ENCODE measurements around the gene COL16A1. TPM values are rescaled to one million over a fixed set of nuclear protein-coding genes. Genes with fewer than 3 reads are reported as not detected.

COL16A1 gene
- polyA plus RNA-seq: not detected

DNA sequence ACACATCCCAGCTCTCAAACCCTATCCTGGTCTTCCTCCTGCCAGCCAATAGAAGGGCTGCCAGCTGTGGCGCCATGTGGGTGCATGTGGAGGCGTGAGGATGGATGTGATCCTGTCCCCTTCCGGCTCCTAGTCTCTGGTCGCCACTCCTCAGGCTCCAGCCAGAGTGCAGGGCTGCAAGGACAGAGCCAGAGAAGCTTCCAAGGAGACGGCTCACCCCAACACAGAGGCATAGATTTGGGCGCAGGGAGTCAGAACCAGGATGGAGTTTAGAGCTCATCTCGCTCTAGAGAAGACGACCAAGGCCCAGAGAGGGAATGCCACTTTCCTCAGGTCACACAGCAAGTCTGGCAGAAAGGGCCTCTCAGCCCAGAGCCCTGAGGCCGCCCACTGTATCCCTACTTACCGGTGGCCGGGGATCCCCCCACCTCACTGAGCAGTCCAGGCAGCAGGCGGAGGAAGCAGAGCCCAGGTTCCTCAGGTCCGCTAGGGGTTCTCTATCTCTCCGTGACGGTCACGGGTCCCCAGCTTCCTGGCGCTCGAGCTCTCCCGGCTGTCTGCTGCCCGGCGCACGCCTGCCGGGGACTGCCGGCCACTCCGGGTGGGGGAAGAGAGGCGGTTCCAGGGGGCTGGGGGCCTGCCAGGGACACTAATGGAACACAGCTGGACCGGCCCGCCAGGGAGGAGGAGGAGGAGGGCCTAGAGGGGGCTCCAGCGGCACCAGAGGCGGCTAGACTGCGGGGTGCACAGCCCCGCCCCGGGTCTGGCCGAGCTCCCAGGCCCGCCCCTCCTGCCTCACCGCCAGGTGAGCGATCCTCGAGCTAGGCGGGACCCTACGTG is at the start of gene COL16A1:
Gene COL16A1 (minus strand): TSS at position 587 of the 840 bp plus-strand sequence. CDS start 1,824 bp downstream, outside the sequence.
- DNase-seq: no peak
- Mint-ChIP-seq H3K36me3 (no peaks in the 10 kb centered on the region), H3K9me3 (no peaks in the 10 kb centered on the region), H3K27me3 (ENCODE audit: low read depth in 3 of 3) (peaks cover 6 to 17% (median 12%) of the 10 kb centered on the region in 3 donors), H3K4me3 (peak within 1 kb of the TSS; percentile 28 to 73 (median 56)), H3K27ac (peak within 1 kb of the TSS in 5 of 6 donors; percentile 7 to 75 (median 29)), H3K4me1 (peaks cover 62 to 70% of the 10 kb centered on the region in 2 donors)

DNA sequence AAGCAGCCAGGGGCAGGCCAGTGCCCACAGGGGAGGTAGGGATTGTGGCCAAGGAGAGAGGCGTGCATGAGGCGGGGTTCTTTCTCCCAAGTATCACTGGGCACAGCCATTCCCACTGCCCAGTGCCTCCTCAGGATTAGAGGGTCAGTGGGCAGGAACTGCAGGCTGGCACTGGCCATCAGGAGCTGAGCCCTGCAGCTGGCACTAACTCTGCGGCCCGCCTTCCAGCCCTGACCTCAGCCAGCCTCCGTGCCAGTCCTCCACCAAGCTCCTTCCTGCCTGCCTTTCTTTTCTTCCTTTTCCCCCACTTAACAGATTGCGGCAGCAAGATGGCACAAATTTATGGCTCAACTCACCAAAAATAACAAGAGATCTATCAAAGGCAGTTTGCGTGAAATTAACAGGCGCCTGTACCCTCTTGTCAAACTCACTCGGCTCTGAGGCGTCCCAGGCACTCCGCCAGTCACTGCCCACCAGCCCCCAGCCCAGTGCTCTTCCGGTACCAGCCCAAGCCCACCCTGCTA is 49.2 kb upstream of the COL16A1 start:
- H3K9me3 Mint-ChIP-seq: no peaks in the 10 kb centered on the region
- no peaks in the 10 kb centered on the region for H3K36me3 Mint-ChIP-seq
- no peak for DNase-seq
- peak overlapping the region in 3 of 5 donors; percentile 3 to 32 (median 24) for H3K4me3 Mint-ChIP-seq
- H3K4me1 Mint-ChIP-seq: peaks cover 58 to 60% of the 10 kb centered on the region in 2 donors
- peak overlapping the region in 3 of 6 donors; percentile 17 to 37 (median 27) for H3K27ac Mint-ChIP-seq
- peaks cover 0 to 6% (median 3%) of the 10 kb centered on the region in 3 donors for H3K27me3 Mint-ChIP-seq (ENCODE audit: low read depth in 3 of 3)

DNA sequence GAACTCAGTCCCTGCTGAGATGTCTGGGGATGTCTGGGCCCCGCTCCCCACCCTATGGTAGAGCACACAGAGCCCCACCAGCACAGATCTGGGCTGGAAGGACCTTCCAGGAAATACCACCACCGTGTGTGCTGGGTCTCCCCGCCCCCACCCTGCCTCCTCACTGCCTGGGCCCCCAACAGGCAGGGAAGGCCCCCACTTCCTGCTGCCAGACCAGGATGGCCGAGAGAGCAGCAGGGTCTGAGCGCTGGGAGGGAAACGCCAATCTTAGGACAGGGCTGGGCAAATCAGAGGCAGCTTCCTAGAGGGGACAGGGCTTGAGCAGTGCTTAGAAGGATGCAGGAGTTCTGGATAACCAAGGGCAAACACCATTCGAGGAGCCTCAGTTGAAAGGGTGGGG is 48.4 kb upstream of the COL16A1 start:
- peak overlapping the region; percentile 63 to 88 (median 86) for H3K4me3 Mint-ChIP-seq
- peak overlapping the region; percentile 14 to 93 (median 80) for H3K27ac Mint-ChIP-seq
- peaks cover 65 to 68% of the 10 kb centered on the region in 2 donors for H3K4me1 Mint-ChIP-seq
- H3K36me3 Mint-ChIP-seq: no peaks in the 10 kb centered on the region
- H3K27me3 Mint-ChIP-seq (ENCODE audit: low read depth in 3 of 3): peaks cover 0 to 6% (median 3%) of the 10 kb centered on the region in 3 donors
- DNase-seq: no peak
- H3K9me3 Mint-ChIP-seq: no peaks in the 10 kb centered on the region

DNA sequence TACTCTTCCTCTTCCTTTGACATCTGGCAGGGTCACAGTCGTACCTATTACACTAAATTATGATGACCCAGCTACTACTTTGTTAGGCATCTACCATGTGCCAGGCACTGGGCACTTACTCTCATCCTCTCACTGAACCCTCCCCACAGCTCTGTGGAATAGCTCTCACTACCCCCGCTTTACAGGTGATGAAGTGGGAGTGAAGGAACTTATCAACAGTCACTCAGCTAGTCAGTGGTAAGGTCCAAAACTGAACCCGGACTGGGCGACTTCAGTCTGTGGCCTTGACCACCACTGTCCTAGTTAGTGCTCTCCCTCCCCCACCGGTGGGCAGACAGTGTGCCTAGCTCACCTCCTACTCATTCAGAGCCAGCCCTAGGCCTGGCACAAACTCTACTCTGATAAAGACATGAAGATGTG is 48.0 kb upstream of the COL16A1 start:
- Mint-ChIP-seq H3K27ac (peak overlapping the region; percentile 75 to 93 (median 86)), H3K9me3 (no peaks in the 10 kb centered on the region), H3K4me3 (peak overlapping the region; percentile 63 to 88 (median 86)), H3K27me3 (ENCODE audit: low read depth in 3 of 3) (peaks cover 0 to 6% (median 3%) of the 10 kb centered on the region in 3 donors), H3K36me3 (peaks cover 0 to 2% (median 0%) of the 10 kb centered on the region in 3 donors), H3K4me1 (peaks cover 70 to 72% of the 10 kb centered on the region in 2 donors)
- no peak for DNase-seq

DNA sequence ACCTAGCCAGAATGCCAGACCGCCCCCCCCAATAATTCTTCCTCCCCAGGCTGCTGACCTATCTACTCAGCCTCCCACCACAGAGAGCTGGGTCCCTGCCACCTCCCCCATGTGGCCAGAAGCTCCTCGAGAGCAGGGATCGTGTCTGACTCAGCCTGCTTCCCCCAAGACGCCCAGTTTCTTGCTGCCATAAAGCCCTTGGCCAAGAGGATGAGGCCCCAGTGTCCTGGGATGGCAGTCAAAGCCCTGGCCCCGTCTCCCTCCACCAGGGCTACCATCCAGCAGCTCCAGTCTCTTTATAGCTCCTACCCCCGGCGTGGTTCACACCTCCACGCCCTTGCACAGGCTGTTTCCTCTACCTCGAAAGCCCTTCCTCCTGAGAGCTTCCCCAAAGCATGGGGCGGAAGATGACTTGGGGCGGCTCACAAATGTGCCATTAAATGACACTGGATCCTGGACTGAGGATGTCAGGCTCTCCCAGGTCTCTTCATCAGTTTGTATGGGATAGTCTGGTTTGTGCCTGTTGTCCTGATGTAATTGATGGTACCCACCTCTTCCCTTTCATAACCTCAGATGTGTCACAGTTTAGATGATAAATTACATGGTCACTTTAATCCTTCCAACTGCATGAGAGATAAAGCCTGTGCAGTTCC is 47.2 kb upstream of the COL16A1 start:
- DNase-seq: peak; percentile 70 to 74 (median 73)
- Mint-ChIP-seq H3K4me1 (peaks cover 78 to 81% of the 10 kb centered on the region in 2 donors), H3K27ac (peak overlapping the region; percentile 75 to 94 (median 92)), H3K4me3 (peak overlapping the region; percentile 78 to 86 (median 80)), H3K27me3 (ENCODE audit: low read depth in 3 of 3) (peaks cover 0 to 8% (median 3%) of the 10 kb centered on the region in 3 donors), H3K36me3 (peaks cover 0 to 4% (median 0%) of the 10 kb centered on the region in 3 donors), H3K9me3 (no peaks in the 10 kb centered on the region)

GRCh38 chr1:31749785-31750735 is 46.2 kb upstream of the COL16A1 start:
- Mint-ChIP-seq H3K4me1 (peaks cover 85 to 88% of the 10 kb centered on the region in 2 donors), H3K27ac (peak overlapping the region; percentile 75 to 94 (median 92)), H3K27me3 (ENCODE audit: low read depth in 3 of 3) (peaks cover 0 to 8% (median 3%) of the 10 kb centered on the region in 3 donors), H3K4me3 (peak overlapping the region; percentile 78 to 86 (median 80)), H3K9me3 (no peaks in the 10 kb centered on the region), H3K36me3 (peaks cover 0 to 4% (median 0%) of the 10 kb centered on the region in 3 donors)
- peak in 1 of 3 donors; percentile 20 for DNase-seq

- peak overlapping the region; percentile 31 to 86 (median 51) for H3K4me3 Mint-ChIP-seq
- H3K4me1 Mint-ChIP-seq: peaks cover 81 to 84% of the 10 kb centered on the region in 2 donors
- peak overlapping the region in 5 of 6 donors; percentile 55 to 96 (median 67) for H3K27ac Mint-ChIP-seq
- peaks cover 0 to 10% (median 3%) of the 10 kb centered on the region in 3 donors for H3K27me3 Mint-ChIP-seq (ENCODE audit: low read depth in 3 of 3)
- no peak for DNase-seq
- H3K9me3 Mint-ChIP-seq: no peaks in the 10 kb centered on the region
- H3K36me3 Mint-ChIP-seq: peaks cover 0 to 4% (median 0%) of the 10 kb centered on the region in 3 donors
These were observed 44.5 kb upstream of the COL16A1 start for GRCh38 chr1:31748365-31748764.

- Mint-ChIP-seq H3K4me3 (peak overlapping the region; percentile 79 to 92 (median 87)), H3K9me3 (no peaks in the 10 kb centered on the region)
These were observed 43.5 kb upstream of the COL16A1 start for GRCh38 chr1:31747304-31747703.

GRCh38 chr1:31746687-31747086 is 42.9 kb upstream of the COL16A1 start:
- Mint-ChIP-seq H3K27me3 (ENCODE audit: low read depth in 3 of 3) (peaks cover 0 to 8% (median 3%) of the 10 kb centered on the region in 3 donors), H3K4me1 (peaks cover 64 to 70% of the 10 kb centered on the region in 2 donors), H3K9me3 (no peaks in the 10 kb centered on the region), H3K27ac (peak overlapping the region; percentile 81 to 96 (median 90)), H3K36me3 (peaks cover 0 to 4% (median 0%) of the 10 kb centered on the region in 3 donors), H3K4me3 (peak overlapping the region; percentile 79 to 92 (median 87))
- peak; percentile 39 to 54 (median 45) for DNase-seq

More at GRCh38 chr1:31747304-31747703, 43.5 kb upstream of the COL16A1 start:
- no peak for DNase-seq
- Mint-ChIP-seq H3K27me3 (ENCODE audit: low read depth in 3 of 3) (peaks cover 0 to 8% (median 3%) of the 10 kb centered on the region in 3 donors), H3K4me1 (peaks cover 70 to 75% of the 10 kb centered on the region in 2 donors), H3K27ac (peak overlapping the region; percentile 81 to 96 (median 90)), H3K36me3 (peaks cover 0 to 4% (median 0%) of the 10 kb centered on the region in 3 donors)

DNA sequence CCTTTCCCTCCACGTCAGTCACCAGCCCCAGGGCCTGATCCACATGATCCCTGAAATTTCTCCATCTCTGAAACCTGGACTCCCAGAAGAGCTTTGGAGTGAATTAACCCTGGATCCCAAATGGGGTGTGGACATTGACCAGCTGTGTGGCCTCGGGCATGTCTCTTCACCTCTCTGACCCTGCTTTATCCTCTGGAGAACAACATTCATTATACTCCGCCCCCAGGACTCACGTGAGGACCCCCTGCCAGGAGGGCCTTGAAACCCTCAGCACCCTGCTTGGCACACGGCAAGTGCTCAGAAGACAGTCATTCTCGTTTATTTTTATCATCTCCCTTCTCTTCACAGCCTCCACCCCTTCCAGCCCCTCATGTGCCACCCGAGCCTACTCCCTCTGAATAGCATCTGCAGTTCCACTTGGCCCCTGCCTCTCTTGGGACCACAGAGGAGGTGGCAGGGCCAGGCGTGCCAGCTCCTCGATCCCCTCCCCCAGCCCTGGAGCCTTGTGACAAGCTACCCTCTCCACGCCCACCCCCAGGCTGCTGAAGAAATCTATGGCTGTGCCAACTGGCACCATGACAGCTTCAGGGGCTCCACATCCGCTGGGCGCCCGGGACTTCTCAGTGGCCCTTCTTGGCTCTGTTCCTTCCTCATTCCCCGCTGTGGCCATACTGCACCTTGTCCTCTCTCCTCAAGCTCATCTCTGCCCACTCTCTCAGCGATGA is 42.3 kb upstream of the COL16A1 start:
- Mint-ChIP-seq H3K27ac (peak overlapping the region; percentile 81 to 96 (median 90)), H3K36me3 (peaks cover 0 to 4% (median 0%) of the 10 kb centered on the region in 3 donors), H3K9me3 (no peaks in the 10 kb centered on the region), H3K4me3 (peak overlapping the region; percentile 79 to 92 (median 87)), H3K4me1 (peaks cover 58 to 65% of the 10 kb centered on the region in 2 donors), H3K27me3 (ENCODE audit: low read depth in 3 of 3) (peaks cover 0 to 8% (median 3%) of the 10 kb centered on the region in 3 donors)
- no peak for DNase-seq

GRCh38 chr1:31745096-31745945 is 41.5 kb upstream of the COL16A1 start:
- Mint-ChIP-seq H3K4me3 (peak overlapping the region in 4 of 5 donors; percentile 41 to 87 (median 68)), H3K36me3 (peaks cover 0 to 8% (median 0%) of the 10 kb centered on the region in 3 donors), H3K27me3 (ENCODE audit: low read depth in 3 of 3) (peaks cover 0 to 8% (median 3%) of the 10 kb centered on the region in 3 donors), H3K27ac (peak overlapping the region in 2 of 6 donors; percentile 9 to 32), H3K9me3 (no peaks in the 10 kb centered on the region), H3K4me1 (peaks cover 50 to 57% of the 10 kb centered on the region in 2 donors)
- peak; percentile 54 to 64 (median 55) for DNase-seq

Data from immature natural killer cell (primary cell).